GM19468 (cell line): Measurements from ENCODE around the gene HLA-C.
"Not testable (repeated sequence)": the region's sequence is repeated elsewhere in the genome, so short reads cannot be mapped to it uniquely, and the experiment has no call there.

Source experiments
- ATAC-seq: cut with Tn5 transposase; IDR thresholded peaks from one replicate; pipeline ENCODE4 v1.9.1; 2021; ENCODE audit warnings: mild to moderate bottlenecking, moderate library complexity, moderate number of reproducible peaks; ENCODE audit not compliant: unreplicated experiment; ENCODE audit errors: extremely low read depth

HLA-C gene

DNA sequence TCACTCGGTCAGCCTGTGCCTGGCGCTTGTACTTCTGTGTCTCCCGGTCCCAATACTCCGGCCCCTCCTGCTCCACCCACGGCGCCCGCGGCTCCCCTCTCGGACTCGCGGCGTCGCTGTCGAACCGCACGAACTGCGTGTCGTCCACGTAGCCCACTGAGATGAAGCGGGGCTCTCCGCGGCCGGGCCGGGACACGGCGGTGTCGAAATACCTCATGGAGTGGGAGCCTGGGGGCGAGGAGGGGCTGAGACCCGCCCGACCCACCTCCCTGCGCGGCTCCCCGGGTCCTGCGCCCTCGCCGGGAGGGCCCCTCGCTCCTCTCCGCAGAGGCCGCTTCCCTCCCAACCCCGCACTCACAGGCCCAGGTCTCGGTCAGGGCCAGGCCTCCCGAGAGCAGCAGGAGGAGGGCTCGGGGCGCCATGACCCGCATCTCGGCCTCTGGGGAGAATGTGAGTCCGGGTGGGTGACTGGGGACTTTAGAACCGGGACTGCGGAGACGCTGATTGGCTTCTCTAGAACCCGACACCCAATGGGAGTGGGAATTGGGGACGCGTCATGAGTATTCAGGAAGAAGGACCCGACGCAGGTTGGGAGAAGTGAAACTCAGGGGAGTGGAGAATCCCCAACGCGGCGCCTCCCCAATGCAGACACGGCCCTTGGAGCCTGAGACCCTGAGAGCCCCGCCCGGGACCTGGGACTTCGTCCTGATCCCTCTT lies at the start of gene HLA-C:
TSS of gene HLA-C (minus strand) at position 452 of the 717 bp plus-strand sequence. CDS start at position 431, 21 bp downstream.
- no peak for ATAC-seq

DNA sequence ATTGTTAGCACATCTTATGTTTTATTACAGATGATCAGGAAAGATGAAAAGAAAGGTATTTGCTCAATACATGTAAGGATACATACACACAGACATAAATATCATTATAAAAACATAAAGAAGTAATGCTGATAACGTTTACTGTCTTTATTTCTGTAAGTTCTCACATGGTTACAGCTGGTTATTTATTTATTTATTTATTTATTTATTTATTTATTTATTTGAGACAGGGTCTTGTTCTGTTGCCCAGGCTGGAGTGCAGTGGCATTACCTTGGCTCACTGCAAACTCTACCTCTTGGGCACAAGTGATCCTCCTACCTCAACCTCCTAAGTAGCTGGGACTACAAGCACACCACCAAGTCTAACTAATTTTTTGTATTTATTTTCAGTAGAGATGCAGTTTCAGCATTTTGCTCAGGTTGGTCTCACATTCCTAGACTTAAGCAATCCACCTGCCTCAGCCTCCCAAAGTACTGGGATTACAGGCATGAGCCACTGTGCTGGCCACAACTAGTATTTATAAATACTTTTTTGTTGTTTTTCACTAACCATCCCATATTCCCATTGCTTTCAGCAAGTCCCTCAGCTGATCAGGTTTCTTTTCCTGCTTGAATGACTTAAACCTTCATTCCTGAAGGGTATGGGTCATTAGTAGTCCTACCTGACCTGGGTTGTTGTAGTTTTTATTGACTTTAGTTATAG lies 49.3 kb upstream of the HLA-C start:
- ATAC-seq = no peak

DNA sequence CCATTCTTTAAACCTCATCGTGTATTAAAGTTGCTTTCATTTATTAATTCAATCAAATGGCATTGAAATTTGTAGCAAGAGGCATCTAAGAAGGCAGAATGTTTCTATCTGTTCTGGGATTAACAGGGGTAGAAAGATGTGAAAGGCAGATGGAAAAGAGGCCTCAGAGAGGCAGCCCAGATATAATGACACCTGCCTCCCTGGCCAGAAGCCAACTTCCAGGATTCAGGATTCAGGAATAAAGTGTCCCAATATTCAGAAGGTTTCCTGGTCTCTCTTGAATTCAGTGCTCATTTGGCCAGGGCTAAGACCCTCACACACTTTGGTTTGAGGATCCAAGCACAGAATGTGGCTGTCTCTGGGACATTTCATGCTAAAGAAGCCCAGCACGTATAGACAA lies 45.1 kb upstream of the HLA-C start:
- no peak for ATAC-seq

DNA sequence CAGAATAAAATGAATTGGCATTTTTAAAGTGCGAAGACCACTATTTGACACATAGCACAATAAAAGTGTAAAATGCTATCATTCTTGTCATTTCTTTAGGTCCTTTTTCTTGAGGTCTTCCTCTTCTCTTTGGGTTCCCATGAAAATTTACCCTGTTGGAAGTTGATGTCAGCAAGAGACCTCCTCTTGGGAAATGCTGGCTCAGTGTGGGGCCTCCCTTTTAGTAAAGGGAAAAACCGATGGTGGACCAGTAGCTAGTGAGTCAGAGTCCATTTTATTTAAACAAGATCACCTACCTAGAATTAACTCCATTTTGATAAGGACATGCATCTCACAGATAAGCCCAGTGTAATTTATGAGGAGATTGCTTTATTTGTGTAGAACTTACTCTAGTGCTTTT lies 37.7 kb upstream of the HLA-C start:
- ATAC-seq = no peak

DNA sequence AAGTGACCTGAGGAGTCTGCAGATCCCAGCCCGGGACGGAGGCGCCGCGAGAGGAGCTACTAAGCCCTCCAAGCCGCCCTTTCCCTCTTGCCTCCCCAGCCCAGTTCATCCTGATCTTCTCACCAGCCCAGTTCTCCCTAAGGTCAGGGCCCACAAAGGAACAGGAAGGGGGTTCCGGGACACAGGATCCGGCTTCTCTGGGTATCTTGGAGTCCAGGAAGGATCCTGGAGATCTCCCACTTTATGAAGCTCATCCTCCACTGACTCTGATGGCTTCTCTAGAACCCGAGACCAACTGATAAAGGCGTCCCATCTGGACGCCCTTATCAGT lies 36.9 kb upstream of the HLA-C start:
- no peak for ATAC-seq

DNA sequence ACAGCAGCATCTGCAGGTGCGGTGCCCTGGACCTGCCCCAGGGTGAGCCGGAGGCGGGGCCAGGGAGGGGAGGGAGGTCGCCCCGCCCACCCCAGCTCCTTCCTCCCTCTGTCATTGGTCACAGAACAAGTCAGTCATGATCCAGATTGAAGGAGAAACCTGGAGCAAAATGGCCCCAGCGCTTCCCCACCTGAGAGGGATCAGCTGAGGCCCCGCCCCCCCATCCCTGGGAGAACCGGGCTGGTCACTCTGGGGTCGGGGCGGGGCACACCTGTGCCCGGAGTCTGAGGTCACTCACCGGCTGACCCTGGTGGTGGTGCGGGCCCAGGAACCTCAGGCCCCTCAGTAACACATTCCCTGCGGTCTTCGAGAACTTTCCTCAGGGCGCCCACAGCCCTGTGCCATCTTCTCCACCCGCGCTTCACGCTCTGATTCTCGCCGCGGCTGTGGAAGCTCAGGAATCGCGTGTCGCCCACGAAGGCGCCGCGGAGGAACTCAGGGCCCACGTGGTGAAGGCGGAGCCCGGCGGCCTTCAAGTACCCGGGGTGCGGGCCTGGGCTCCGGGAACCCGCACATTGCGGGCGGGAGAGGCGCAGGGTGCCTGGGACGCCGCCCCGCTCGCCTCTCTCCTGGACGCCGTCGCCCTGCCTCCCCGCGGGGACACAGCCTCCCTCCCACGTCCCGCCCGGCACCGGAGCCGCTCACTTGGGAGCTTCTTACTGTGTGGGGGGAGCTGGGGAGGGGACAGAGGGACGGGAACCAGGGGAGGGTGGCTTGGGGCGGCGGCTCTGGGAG lies 36.4 kb upstream of the HLA-C start:
- no peak for ATAC-seq

DNA sequence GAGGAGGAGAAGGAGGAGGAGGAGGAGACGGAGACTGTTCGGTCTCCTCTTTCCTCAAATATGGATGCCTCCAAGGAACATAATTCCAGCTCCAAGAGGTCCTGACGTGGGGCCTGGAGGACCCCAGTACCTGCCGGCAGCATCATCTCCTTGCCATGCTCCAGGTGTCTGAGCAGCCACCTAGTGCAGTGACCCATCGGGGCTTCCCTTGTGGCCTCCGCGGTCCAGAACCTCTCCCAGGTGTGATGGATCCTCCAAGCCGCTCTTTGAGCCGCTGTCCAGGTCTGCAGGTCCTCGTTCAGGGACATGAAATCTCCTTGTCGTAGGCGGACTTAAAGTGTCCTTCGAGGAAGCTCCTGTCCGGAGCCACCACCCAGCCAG lies 35.8 kb upstream of the HLA-C start:
- ATAC-seq = no peak

DNA sequence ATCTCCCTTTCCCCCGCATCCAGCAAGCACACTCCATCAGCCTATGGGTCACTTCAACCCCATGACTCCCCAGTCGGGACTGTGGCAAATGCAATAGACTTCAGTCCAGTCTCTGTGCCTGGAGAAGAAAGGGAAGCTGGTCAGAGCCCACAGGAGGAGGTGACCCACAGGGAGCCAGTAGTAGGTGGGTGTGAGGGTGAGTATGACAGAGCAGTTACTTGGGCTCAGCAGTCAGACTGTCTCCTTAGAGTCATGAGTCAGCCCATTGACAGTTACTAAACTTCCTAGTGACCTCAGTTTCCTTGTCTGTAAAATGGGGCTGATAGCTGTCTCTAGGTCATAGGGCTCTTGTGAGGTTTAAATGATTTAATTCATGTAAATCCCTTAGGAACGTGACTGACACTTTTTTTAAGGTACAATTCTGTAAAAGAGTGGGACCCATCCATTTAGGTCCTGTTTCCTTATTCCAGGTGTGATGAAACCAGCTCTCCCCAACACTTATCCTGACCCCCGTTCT lies 33.9 kb upstream of the HLA-C start:
- ATAC-seq = no peak

DNA sequence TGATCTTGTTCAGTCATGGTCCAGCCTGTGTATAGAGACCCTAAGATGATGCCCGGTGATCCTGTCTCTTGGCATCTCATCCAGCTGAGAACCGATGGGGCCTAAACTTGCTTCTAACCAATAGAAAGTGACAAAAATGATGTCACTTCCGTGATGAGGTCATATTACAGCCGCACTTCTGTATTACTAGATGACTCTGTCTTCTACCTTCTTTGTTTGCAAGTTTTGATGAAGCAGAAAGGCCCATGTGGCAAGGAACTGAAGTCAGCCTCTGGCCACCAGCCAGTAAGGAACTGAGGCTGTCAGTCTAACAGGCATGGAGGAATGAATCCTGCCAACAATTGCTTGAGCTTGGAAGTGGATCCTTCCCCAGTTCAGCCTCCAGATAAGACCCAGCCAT lies 32.8 kb upstream of the HLA-C start:
- no peak for ATAC-seq

DNA sequence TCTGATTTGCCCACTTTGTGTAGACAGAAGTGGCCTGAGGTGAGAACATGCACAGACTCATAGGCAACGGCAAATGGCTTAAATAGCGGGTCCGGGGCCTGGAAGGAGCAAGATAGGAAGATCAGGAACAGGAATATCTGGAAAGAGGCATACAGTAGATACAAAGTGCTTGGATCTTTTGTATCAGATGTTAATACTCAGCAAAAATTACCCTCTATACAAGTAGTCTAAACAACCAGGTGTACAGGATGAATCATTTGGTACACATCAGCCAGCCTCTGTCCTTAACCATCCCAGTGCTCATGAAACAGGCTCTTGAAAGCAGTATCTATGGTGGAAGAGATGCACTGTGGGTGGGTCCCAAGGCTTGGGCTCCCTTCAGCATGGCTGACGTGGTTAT lies 28.9 kb upstream of the HLA-C start:
- no peak for ATAC-seq

DNA sequence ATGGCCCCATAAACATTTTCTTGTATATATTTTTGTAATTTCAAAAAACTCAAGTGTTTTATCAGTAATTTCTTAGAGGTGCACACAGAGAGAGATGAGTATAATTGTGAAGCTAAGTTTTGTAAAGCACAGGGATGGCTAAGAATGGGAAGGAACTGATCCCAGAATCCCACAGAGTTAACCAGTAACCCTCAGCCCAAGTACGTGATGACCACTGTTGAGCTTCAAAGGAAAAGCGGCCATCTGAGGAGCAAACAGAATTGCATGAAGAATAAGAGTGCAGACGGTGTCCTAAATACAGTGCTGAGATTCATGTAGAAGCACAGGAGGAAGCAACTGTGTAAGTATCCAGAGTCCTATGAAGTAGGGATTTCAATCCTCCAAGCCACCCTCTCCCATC lies 28.1 kb upstream of the HLA-C start:
- no peak for ATAC-seq

DNA sequence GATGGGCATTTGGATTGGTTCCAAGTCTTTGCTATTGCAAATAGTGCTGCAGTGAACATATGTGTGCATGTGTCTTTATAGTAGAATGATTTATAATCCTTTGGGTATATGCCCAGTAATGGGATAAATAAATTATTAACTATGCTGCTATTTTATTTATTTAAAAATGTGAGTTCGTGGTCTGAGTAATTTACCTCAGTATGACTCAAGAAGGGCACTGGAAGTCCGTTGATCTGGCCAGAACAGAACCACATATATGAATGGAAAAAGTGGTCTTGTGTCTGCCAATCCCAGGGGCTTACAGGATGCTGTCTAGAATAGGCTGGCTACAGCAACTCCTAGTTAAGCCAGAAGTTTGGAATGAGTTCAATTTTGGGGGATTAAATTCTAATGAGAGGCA lies 27.6 kb upstream of the HLA-C start:
- no peak for ATAC-seq

DNA sequence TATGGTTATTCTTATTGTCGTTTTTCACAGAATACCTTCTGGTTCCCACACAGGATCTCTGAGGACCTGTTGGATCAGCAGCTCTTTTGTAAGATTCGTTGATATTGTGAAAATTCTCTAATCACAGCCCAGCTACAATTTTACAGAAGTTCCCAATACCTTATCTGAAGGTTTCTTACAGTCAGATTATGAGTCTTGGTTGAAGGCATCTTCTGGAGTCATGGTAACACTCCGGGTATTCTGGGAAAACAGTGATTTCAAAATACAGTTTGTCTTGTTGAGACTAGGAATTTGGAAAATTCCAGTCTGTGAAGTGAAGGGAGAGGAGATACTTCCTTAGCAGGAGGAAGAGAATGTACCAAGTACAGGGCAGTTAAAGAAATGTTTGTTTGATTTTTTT lies 22.2 kb upstream of the HLA-C start:
- ATAC-seq = no peak

DNA sequence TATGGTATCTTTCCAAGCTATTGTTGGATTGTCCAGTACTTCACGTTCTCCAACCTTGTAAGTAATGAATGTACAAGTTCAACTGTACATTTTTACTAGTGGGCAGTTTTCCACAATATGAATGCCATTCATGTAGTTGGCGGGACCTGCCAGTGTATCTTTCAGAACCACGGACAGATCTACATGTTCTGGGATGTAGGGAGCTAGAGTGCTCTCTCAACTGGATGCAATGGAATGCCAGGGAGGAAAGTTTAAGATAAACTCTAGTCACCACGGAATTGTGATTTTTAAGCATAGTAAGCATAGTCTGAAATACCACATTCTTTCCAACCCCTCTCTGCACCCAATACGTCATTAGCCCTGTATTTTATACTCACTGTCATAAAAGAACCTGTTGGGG lies 21.5 kb upstream of the HLA-C start:
- ATAC-seq = no peak

DNA sequence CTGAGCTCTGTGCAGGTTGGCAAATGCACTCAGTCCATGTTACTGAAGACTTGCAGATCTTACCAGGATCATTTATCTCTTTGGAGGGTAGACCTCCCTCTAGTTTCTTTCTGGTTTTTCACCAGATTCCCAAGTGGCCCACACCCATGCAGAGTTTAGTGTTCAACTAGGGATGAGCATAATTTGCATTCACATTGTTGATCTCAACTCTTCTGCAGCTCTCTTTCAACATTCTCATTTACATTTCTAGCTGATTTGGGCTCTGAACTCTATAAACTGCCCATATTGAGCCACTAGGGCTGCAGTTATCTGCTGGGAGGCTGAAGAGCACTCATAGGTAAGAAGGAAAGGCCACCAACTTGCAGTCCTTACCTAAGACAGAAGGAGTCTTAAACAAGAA lies 17.9 kb upstream of the HLA-C start:
- ATAC-seq = no peak

DNA sequence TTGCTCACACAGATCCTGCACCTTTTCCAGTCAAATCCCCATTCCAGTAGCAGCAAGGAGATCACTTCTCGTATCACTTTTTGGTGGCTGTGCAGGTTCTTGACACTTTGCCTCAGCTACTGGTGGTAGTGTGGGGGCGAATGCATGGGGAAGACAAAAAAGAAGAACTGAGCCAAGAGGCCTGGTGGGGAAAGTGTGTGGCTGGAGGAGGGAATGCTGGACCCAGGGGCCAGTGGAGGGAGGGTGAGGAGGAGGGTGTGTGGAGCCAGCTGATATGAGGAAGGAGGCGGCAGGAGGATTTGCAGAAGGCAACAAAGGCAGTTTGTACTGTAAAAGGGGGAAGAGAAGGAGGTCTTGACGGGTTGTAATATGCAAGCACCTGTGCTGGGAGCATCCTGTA lies 15.7 kb upstream of the HLA-C start:
- no peak for ATAC-seq

DNA sequence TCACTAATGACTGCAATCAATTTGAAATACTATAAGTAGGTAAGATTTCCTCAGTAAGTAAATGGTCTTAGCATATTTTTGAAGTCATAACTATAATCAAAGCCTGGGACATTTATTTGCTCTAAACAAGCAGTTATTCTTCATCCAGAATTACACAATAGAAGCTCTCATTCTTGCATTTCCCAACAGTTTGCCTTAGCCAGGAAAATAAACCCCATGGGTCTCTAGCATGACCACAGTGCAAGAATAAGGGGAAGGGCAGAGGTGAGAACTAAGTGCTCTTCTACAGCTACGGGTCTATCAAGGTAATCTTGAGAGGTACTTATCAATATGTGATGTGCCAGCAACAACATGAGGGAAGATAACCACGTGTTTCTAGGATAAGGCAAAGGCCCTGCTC lies 14.1 kb upstream of the HLA-C start:
- no peak for ATAC-seq

DNA sequence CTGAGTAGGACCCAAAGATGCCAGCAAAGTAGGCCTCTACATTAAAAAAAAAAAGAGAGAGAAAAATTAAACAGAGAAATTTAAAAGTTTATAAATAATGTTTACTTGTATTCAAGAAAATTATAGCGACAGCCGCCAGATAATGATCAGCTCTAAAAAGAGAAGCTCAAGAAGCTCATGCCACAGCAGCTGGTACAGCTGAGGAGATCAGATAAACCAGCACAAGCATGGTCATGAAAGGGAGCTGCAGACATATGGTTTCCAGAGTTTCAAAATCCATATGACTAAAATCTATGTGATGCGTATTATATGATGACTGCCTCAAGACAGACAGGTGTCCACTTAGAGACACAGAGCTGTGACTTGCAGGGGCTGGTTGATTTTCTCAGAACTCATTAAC lies 13.6 kb upstream of the HLA-C start:
- no peak for ATAC-seq

DNA sequence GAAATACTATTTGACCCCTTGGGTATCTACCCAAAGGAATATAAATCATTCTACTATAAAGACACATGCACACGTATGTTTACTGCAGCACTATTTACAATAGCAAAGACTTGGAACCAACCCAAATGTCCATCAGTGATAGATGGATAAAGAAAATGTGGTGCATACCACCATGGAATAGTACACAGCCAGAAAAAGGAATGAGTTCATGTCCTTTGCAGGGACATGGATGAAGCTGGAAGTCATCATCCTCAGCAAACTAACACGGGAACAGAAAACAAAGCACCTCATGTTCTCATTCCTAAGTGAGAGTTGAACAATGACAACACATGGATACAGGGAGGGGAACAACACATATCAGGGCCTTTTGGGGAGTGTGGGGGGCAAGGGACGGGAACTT lies 7.8 kb upstream of the HLA-C start:
- not testable (repeated sequence) for ATAC-seq

DNA sequence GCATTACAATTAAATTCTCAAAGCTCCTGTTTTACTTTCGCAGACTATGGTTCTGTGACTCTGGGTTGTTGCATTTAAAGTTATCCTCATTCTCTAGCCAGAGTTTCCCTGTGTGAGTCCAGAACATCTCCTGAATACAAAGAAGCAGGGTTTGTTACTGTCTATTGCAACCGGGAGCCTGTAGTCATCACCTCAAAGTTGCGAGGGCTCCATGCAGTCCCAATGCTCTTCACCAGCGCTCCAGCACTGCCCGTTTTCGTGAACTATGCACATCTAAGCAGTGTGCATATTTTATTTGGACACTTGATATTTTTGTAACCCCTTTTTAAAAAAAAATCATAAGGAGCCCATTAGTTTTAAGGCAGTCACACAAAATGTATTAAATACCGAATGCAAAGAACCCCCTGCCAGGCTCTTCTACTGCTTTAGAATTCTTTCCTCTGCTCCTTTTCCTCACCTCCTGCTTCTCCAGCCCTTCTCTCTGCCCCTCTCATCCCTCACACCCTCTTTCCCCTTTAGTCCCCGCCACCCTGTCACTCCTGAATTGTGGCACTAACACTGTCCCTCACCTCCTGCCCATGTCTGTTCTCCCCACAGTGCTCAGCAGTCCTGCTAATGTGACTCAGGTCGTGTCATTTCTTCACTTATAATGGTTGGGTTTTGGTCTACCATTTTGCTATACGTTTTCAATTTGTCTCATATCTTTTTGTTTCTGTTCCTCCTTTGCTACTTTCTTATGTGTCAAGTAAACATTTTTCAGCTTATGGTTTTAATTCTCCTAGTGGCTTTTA lies 1.1 kb upstream of the HLA-C start:
- ATAC-seq = no peak
